ENCODE data around the gene GOLGA6B.
"Not testable (repeated sequence)": the region's sequence is repeated elsewhere in the genome, so short reads cannot be mapped to it uniquely, and the experiment has no call there.

GOLGA6B gene

GRCh38 chr15:72661081-72661480 lies 6.6 kb downstream of the GOLGA6B start:
- H3K9ac ChIP-seq (ENCODE audit: insufficient read length, low read depth); H3K9me3 ChIP-seq (ENCODE audit: insufficient read depth, low read length); H3K27me3 ChIP-seq (ENCODE audit: insufficient read depth, insufficient read length); H3K4me3 ChIP-seq (ENCODE audit: insufficient read length, low read depth); H3K36me3 ChIP-seq (ENCODE audit: insufficient read depth, insufficient read length, low read length); H3K4me1 ChIP-seq (ENCODE audit: insufficient read depth, insufficient read length); DNase-seq (ENCODE audit: low read depth, low spot score): not testable (repeated sequence)

GRCh38 chr15:72663931-72664330 lies 9.4 kb downstream of the GOLGA6B start:
- not testable (repeated sequence) for H3K4me1 ChIP-seq (ENCODE audit: insufficient read depth, insufficient read length); H3K9me3 ChIP-seq (ENCODE audit: insufficient read depth, low read length); H3K36me3 ChIP-seq (ENCODE audit: insufficient read depth, insufficient read length, low read length); H3K27me3 ChIP-seq (ENCODE audit: insufficient read depth, insufficient read length); H3K4me3 ChIP-seq (ENCODE audit: insufficient read length, low read depth); H3K9ac ChIP-seq (ENCODE audit: insufficient read length, low read depth); DNase-seq (ENCODE audit: low read depth, low spot score)

- H3K9me3 ChIP-seq (ENCODE audit: insufficient read depth, low read length); H3K4me3 ChIP-seq (ENCODE audit: insufficient read length, low read depth); DNase-seq (ENCODE audit: low read depth, low spot score); H3K27me3 ChIP-seq (ENCODE audit: insufficient read depth, insufficient read length); H3K36me3 ChIP-seq (ENCODE audit: insufficient read depth, insufficient read length, low read length); H3K4me1 ChIP-seq (ENCODE audit: insufficient read depth, insufficient read length); H3K9ac ChIP-seq (ENCODE audit: insufficient read length, low read depth): not testable (repeated sequence)
Measured at GRCh38 chr15:72665706-72666105, 11.2 kb downstream of the GOLGA6B start.

GRCh38 chr15:72669803-72670202 lies 15.3 kb downstream of the GOLGA6B start:
- DNase-seq (ENCODE audit: low read depth, low spot score); H3K9me3 ChIP-seq (ENCODE audit: insufficient read depth, low read length); H3K27me3 ChIP-seq (ENCODE audit: insufficient read depth, insufficient read length); H3K4me1 ChIP-seq (ENCODE audit: insufficient read depth, insufficient read length); H3K36me3 ChIP-seq (ENCODE audit: insufficient read depth, insufficient read length, low read length); H3K4me3 ChIP-seq (ENCODE audit: insufficient read length, low read depth); H3K9ac ChIP-seq (ENCODE audit: insufficient read length, low read depth): not testable (repeated sequence)

- H3K9ac ChIP-seq (ENCODE audit: insufficient read length, low read depth) = not testable (repeated sequence)
Measured at GRCh38 chr15:72670656-72671352, 16.3 kb downstream of the GOLGA6B start.

GRCh38 chr15:72671525-72671924 lies 17.0 kb downstream of the GOLGA6B start:
- no peak for DNase-seq (ENCODE audit: low read depth, low spot score)
- no peak overlapping the region for H3K4me3 ChIP-seq (ENCODE audit: insufficient read length, low read depth)

More at GRCh38 chr15:72670656-72671352, 16.3 kb downstream of the GOLGA6B start:
- not testable (repeated sequence) for H3K36me3 ChIP-seq (ENCODE audit: insufficient read depth, insufficient read length, low read length); H3K27me3 ChIP-seq (ENCODE audit: insufficient read depth, insufficient read length); H3K4me1 ChIP-seq (ENCODE audit: insufficient read depth, insufficient read length); H3K9me3 ChIP-seq (ENCODE audit: insufficient read depth, low read length); H3K4me3 ChIP-seq (ENCODE audit: insufficient read length, low read depth)
- DNase-seq (ENCODE audit: low read depth, low spot score) = peak; percentile 87

GRCh38 chr15:72676838-72677237 lies 22.3 kb downstream of the GOLGA6B start:
- no peak for DNase-seq (ENCODE audit: low read depth, low spot score)
- H3K4me1 ChIP-seq (ENCODE audit: insufficient read depth, insufficient read length) = no peaks in the 10 kb centered on the region
- no peak for TF ChIP-seq SUZ12 (IDR thresholded peaks at IDR 0.05; ENCODE audit: extremely low read depth, insufficient read depth, insufficient read length)
- no peak for TF ChIP-seq YY1 (IDR thresholded peaks at IDR 0.05; ENCODE audit: insufficient read depth, insufficient read length)
- TF ChIP-seq ZNF274 (IDR thresholded peaks at IDR 0.05; ENCODE audit: low read depth, low read length) = no peak

More at GRCh38 chr15:72671525-72671924, 17.0 kb downstream of the GOLGA6B start:
- no peak for TF ChIP-seq SUZ12 (IDR thresholded peaks at IDR 0.05; ENCODE audit: extremely low read depth, insufficient read depth, insufficient read length)
- no peak for TF ChIP-seq YY1 (IDR thresholded peaks at IDR 0.05; ENCODE audit: insufficient read depth, insufficient read length)
- TF ChIP-seq ZNF274 (IDR thresholded peaks at IDR 0.05; ENCODE audit: low read depth, low read length) = no peak
- H3K9ac ChIP-seq (ENCODE audit: insufficient read length, low read depth) = no peak overlapping the region
- H3K4me1 ChIP-seq (ENCODE audit: insufficient read depth, insufficient read length) = peaks cover 2% of the 10 kb centered on the region
- H3K27me3 ChIP-seq (ENCODE audit: insufficient read depth, insufficient read length) = no peaks in the 10 kb centered on the region
- no peaks in the 10 kb centered on the region for H3K9me3 ChIP-seq (ENCODE audit: insufficient read depth, low read length)
- H3K36me3 ChIP-seq (ENCODE audit: insufficient read depth, insufficient read length, low read length) = no peaks in the 10 kb centered on the region

GRCh38 chr15:72680931-72681330 lies 26.4 kb downstream of the GOLGA6B start:
- no peak for DNase-seq (ENCODE audit: low read depth, low spot score)
- H3K27me3 ChIP-seq (ENCODE audit: insufficient read depth, insufficient read length) = no peaks in the 10 kb centered on the region
- no peaks in the 10 kb centered on the region for H3K36me3 ChIP-seq (ENCODE audit: insufficient read depth, insufficient read length, low read length)
- no peak overlapping the region for H3K4me3 ChIP-seq (ENCODE audit: insufficient read length, low read depth)
- H3K9ac ChIP-seq (ENCODE audit: insufficient read length, low read depth) = no peak overlapping the region
- no peaks in the 10 kb centered on the region for H3K4me1 ChIP-seq (ENCODE audit: insufficient read depth, insufficient read length)
- TF ChIP-seq YY1 (IDR thresholded peaks at IDR 0.05; ENCODE audit: insufficient read depth, insufficient read length) (no peak), ZNF274 (IDR thresholded peaks at IDR 0.05; ENCODE audit: low read depth, low read length) (no peak), SUZ12 (IDR thresholded peaks at IDR 0.05; ENCODE audit: extremely low read depth, insufficient read depth, insufficient read length) (no peak)
- H3K9me3 ChIP-seq (ENCODE audit: insufficient read depth, low read length) = no peaks in the 10 kb centered on the region

More at GRCh38 chr15:72676838-72677237, 22.3 kb downstream of the GOLGA6B start:
- Histone ChIP-seq H3K9me3 (ENCODE audit: insufficient read depth, low read length) (no peaks in the 10 kb centered on the region), H3K9ac (ENCODE audit: insufficient read length, low read depth) (no peak overlapping the region), H3K4me3 (ENCODE audit: insufficient read length, low read depth) (no peak overlapping the region), H3K27me3 (ENCODE audit: insufficient read depth, insufficient read length) (no peaks in the 10 kb centered on the region), H3K36me3 (ENCODE audit: insufficient read depth, insufficient read length, low read length) (no peaks in the 10 kb centered on the region)

Data from NT2/D1 (cell line).